ENCODE measurements around the gene RRM2. TPM values are rescaled to one million over a fixed set of nuclear protein-coding genes. Genes with fewer than 3 reads are reported as not detected.
A peak's percentile ranks its signal among the peaks of the same experiment; 100 is the strongest.

RRM2 gene
- total RNA-seq (1 to 10 TPM in 1 of 4 donors, under 1 TPM in 1, not detected in 2; 0.27 to 1.3 TPM), polyA plus RNA-seq (1 to 10 TPM in 1 of 3 donors, under 1 TPM in 2; 0.35 to 9.3 (median 0.96) TPM)
- long read RNA-seq, donor 1, partial matches to known transcripts, result 0 of 1 reads
- long read RNA-seq, donor 1, other reads (novel, unspliced or antisense), result 1 of 1 reads
- long read RNA-seq, donor 2, partial matches to known transcripts, result 0 of 1 reads
- long read RNA-seq, donor 2, other reads (novel, unspliced or antisense), result 0 of 1 reads

- H3K4me1 ChIP-seq, result peaks cover 27% of the 10 kb centered on the region
- intact Hi-C loops (cut with DNase I), result loop anchor here (5.0 kb wide), 2 partner anchors 285 to 545 kb away; no protein-coding TSS in a partner anchor
- H3K4me3 ChIP-seq, result peak within 1 kb of the TSS; percentile 69
- H3K27ac ChIP-seq, result no peak within 1 kb of the TSS
- no peaks in the 10 kb centered on the region for H3K9me3 ChIP-seq
- no peaks in the 10 kb centered on the region for H3K36me3 ChIP-seq (ENCODE audit: insufficient read depth in 1 of 2, low read depth in 1 of 2)
- peaks cover 0 to 12% (median 2%) of the 10 kb centered on the region in 3 donors for H3K27me3 ChIP-seq (ENCODE audit: insufficient read depth in 3 of 3, low read length in 2 of 3)
- peak; percentile 91 to 97 for DNase-seq
- 0 to 1% (median 0%) methylated on average over 58 to 81 of the region's 81 CpGs for WGBS, 3 donors
- TF ChIP-seq, protein P1, sequence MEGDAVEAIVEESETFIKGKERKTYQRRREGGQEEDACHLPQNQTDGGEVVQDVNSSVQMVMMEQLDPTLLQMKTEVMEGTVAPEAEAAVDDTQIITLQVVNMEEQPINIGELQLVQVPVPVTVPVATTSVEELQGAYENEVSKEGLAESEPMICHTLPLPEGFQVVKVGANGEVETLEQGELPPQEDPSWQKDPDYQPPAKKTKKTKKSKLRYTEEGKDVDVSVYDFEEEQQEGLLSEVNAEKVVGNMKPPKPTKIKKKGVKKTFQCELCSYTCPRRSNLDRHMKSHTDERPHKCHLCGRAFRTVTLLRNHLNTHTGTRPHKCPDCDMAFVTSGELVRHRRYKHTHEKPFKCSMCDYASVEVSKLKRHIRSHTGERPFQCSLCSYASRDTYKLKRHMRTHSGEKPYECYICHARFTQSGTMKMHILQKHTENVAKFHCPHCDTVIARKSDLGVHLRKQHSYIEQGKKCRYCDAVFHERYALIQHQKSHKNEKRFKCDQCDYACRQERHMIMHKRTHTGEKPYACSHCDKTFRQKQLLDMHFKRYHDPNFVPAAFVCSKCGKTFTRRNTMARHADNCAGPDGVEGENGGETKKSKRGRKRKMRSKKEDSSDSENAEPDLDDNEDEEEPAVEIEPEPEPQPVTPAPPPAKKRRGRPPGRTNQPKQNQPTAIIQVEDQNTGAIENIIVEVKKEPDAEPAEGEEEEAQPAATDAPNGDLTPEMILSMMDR (IDR thresholded peaks at IDR 0.05), result no peak
- ATAC-seq, result peak; percentile 89 to 92 (median 90)
Measured at GRCh38 chr2:10122500-10123280, at the start of gene RRM2. RRM2 (plus strand) TSS chr2:10122739; CDS start chr2:10122799, 60 bp downstream.

DNA sequence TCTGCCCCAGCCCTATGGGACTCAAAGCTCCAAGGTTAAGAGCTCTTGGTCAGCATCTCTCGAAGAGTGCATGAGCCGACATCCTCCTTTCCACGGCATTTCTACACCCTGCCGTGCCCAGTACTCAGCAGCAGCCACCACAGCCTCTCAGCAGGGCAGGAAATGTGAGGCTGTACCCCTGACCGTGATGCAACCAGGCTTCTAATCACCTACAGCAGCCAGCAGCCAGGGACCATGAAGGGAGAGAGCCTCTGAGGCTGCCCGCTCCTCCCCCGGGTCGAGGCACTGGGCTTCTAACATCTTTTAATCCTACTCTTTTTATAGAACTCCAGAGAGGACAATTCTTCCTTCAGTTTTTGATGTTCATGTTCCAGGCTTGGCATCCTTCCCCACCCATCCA is 48.8 kb upstream of the RRM2 start:
- WGBS, 3 donors, result 59 to 63% (median 61%) methylated on average over 8 of the region's 8 CpGs
- H3K27me3 ChIP-seq (ENCODE audit: insufficient read depth in 3 of 3, low read length in 2 of 3), result peaks cover 0 to 33% (median 11%) of the 10 kb centered on the region in 3 donors
- no peak for ATAC-seq
- no peak overlapping the region for H3K27ac ChIP-seq
- no peak overlapping the region for H3K4me3 ChIP-seq
- H3K9me3 ChIP-seq, result no peaks in the 10 kb centered on the region
- no peak for DNase-seq
- TF ChIP-seq, protein P1 (IDR thresholded peaks at IDR 0.05), result no peak
- H3K36me3 ChIP-seq (ENCODE audit: insufficient read depth in 1 of 2, low read depth in 1 of 2), result no peaks in the 10 kb centered on the region
- peaks cover 1% of the 10 kb centered on the region for H3K4me1 ChIP-seq
- intact Hi-C loops (cut with DNase I), result loop anchor here (2.0 to 5.0 kb wide), 2 partner anchors 361 to 364 kb away; no protein-coding TSS in a partner anchor

DNA sequence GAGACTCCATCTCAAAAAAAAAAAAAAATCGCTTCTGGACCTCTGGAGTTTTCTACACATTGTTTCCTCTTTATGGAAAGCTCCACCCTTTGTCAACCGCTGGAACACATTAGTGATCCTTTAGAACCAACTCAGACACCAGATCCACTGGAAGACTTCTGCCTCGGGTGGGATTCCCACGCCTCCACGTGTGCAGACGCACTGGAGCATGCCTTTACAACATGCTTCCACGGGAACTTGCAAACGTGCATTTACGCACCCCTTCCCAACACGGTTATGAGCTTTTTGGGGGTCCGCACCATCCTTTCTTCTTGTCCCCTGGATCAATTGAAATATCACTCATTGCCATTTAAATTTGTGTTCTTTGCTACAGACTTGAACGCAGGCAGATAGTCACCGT is 47.4 kb upstream of the RRM2 start:
- DNase-seq, result no peak
- intact Hi-C loops (cut with DNase I), result no loop called here
- no peak for ATAC-seq
- 82 to 84% (median 84%) methylated on average over 13 of the region's 13 CpGs for WGBS, 3 donors
- no peaks in the 10 kb centered on the region for H3K9me3 ChIP-seq
- H3K4me3 ChIP-seq, result no peak overlapping the region
- peaks cover 8% of the 10 kb centered on the region for H3K4me1 ChIP-seq
- H3K36me3 ChIP-seq (ENCODE audit: insufficient read depth in 1 of 2, low read depth in 1 of 2), result no peaks in the 10 kb centered on the region
- TF ChIP-seq, protein P1 (IDR thresholded peaks at IDR 0.05), result no peak
- H3K27ac ChIP-seq, result no peak overlapping the region
- peaks cover 0 to 44% (median 17%) of the 10 kb centered on the region in 3 donors for H3K27me3 ChIP-seq (ENCODE audit: insufficient read depth in 3 of 3, low read length in 2 of 3)

DNA sequence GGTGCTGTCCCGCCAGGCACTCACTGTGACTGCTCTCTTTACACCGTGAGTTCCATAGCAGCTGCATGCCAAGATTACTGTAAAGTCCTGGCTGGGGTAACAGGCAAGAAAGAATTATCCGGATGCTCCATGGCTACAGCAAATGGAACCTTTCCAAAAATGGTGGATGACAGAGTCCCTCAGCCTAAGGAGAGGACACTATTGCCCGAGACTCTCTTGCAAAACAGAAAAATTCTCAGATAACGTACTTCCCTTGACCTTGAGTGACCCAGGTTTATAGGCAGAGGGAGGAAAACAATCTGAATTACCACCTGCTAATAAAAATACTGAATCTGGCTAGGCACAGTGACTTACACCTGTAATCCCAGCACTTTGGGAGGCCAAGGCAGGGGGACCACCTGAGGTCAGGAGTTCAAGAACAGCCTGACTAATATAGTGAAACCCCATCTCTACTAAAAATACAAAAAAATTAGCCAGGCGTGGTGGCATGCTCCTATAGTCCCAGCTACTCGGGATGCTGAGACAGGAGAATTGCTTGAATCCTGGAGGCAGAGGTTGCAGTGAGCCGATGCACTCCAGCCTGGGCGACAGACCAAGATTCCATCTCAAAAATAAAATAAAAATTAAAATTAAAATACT is 46.8 kb upstream of the RRM2 start:
- H3K4me1 ChIP-seq, result peaks cover 8% of the 10 kb centered on the region
- no peak overlapping the region for H3K27ac ChIP-seq
- peaks cover 0 to 50% (median 21%) of the 10 kb centered on the region in 3 donors for H3K27me3 ChIP-seq (ENCODE audit: insufficient read depth in 3 of 3, low read length in 2 of 3)
- no peak overlapping the region for H3K4me3 ChIP-seq
- ATAC-seq (no peak), DNase-seq (no peak)
- H3K9me3 ChIP-seq, result no peaks in the 10 kb centered on the region
- WGBS, 3 donors, result 58 to 70% (median 67%) methylated on average over 9 of the region's 9 CpGs
- no peaks in the 10 kb centered on the region for H3K36me3 ChIP-seq (ENCODE audit: insufficient read depth in 1 of 2, low read depth in 1 of 2)
- TF ChIP-seq, protein P1 (IDR thresholded peaks at IDR 0.05), result no peak
- intact Hi-C loops (cut with DNase I), result no loop called here

Measured in psoas muscle (tissue), 8 donors.